Muscle of leg (tissue), 11 donors: ENCODE measurements around the gene GGN. TPM values are rescaled to one million over a fixed set of nuclear protein-coding genes. Genes with fewer than 3 reads are reported as not detected.
A peak's percentile ranks its signal among the peaks of the same experiment; 100 is the strongest.
"Not testable (repeated sequence)": the region's sequence is repeated elsewhere in the genome, so short reads cannot be mapped to it uniquely, and the experiment has no call there.

Experiments
- DNase-seq: peaks from one replicate; pipeline ENCODE4 v3.0.0; 2013
- H3K27ac ChIP-seq: one replicate; pipeline ENCODE4 v1.5.1; 2013; ENCODE audit warnings: mild to moderate bottlenecking, low read length, control low read depth
- H3K27me3 ChIP-seq: one replicate; pipeline ENCODE4 v1.6.1; 2013; ENCODE audit warnings: low read length; ENCODE audit not compliant: control insufficient read depth, insufficient read depth
- H3K36me3 ChIP-seq: one replicate; pipeline ENCODE4 v1.6.1; 2013; ENCODE audit warnings: low read length; ENCODE audit not compliant: control insufficient read depth, insufficient read depth
- H3K4me1 ChIP-seq: one replicate; pipeline ENCODE4 v1.6.1; 2013; ENCODE audit warnings: low read length; ENCODE audit not compliant: control insufficient read depth, insufficient read depth
- H3K4me3 ChIP-seq: one replicate; pipeline ENCODE4 v1.5.1; 2013; ENCODE audit warnings: low read length, control low read depth
- H3K9me3 ChIP-seq: replicated peaks from 2 replicates; pipeline ENCODE4 v1.6.1; 2013; ENCODE audit warnings: low read depth, low read length; ENCODE audit not compliant: control insufficient read depth
- WGBS: methylation state at CpG from one replicate; pipeline ENCODE4 v1.1.5; 2013; ENCODE audit warnings: missing lambda C conversion rate; ENCODE audit not compliant: insufficient coverage; 5-methylcytosine and 5-hydroxymethylcytosine counted together
- polyA plus RNA-seq, 8 donors: library from polyadenylated mRNA; unstranded; fragments of 120-200 nt; gene quantifications; one replicate each; pipeline versions ENCODE4 v1.2.1 to v1.2.3, GENCODE V29; 2013; ENCODE audit warnings: inconsistent platforms in 1 of 8, low replicate concordance in 1 of 8; ENCODE audit not compliant: insufficient read length in 8 of 8, insufficient read depth in 1 of 8
- total RNA-seq: library from RNA; stranded (reverse); fragments of 120-200 nt; gene quantifications from one replicate; pipeline ENCODE4 v1.2.4, GENCODE V29; 2013

Gene GGN
- total and polyA plus RNA-seq, 9 donors = 0.09 to 0.84 (median 0.34) TPM; not detected in 2

DNA sequence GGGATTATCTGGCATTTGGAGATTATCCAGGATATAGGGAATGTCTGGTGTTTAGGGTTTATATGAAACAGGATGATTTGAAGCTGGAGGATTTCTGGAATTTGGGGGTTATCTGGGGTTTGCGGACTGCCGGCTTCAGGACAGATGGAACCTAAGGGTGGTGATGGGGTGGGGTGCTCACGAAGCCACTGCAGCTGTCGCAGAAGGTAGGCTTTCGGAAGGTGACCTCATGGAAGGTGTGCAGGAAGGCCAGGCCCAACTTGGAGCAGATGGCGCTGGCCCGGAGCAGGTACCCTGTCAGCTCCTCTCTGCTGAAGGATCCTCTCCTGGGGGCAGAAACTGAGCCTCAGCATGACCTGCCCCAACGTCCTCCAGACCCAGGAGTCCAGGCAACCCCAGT, 24.7 kb upstream of the GGN start:
- DNase-seq = no peak
- H3K36me3 ChIP-seq = peaks cover 5% of the 10 kb centered on the region
- H3K4me3 ChIP-seq = no peak overlapping the region
- no peaks in the 10 kb centered on the region for H3K27me3 ChIP-seq
- no peaks in the 10 kb centered on the region for H3K9me3 ChIP-seq
- H3K4me1 ChIP-seq = peaks cover 20% of the 10 kb centered on the region
- 86% methylated on average over 7 of the region's 8 CpGs for WGBS
- H3K27ac ChIP-seq = peak overlapping the region; percentile 31

DNA sequence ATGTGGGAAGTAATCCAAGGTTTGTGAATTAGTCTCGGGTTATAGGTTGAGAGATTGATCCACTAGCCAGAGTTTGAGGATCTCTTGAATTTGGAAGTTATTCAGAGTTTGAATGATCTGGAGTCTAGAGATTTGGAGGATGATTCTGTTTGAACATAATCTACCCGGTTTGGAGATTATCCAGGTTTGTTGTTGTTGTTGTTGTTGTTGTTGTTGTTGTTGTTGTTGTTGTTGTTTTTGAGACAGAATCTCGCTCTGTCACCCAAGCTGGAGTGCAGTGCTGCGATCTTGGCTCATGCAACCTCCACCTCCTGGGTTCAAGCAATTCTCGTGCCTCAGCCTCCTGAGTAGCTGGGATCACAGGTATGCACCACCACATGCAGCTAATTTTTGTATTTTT, 24.1 kb upstream of the GGN start:
- DNase-seq, H3K27me3 ChIP-seq, H3K27ac ChIP-seq, H3K4me3 ChIP-seq, H3K9me3 ChIP-seq, H3K36me3 ChIP-seq: not testable (repeated sequence)
- 100% methylated on average over 2 of the region's 5 CpGs for WGBS
- H3K4me1 ChIP-seq = peaks cover 14% of the 10 kb centered on the region

DNA sequence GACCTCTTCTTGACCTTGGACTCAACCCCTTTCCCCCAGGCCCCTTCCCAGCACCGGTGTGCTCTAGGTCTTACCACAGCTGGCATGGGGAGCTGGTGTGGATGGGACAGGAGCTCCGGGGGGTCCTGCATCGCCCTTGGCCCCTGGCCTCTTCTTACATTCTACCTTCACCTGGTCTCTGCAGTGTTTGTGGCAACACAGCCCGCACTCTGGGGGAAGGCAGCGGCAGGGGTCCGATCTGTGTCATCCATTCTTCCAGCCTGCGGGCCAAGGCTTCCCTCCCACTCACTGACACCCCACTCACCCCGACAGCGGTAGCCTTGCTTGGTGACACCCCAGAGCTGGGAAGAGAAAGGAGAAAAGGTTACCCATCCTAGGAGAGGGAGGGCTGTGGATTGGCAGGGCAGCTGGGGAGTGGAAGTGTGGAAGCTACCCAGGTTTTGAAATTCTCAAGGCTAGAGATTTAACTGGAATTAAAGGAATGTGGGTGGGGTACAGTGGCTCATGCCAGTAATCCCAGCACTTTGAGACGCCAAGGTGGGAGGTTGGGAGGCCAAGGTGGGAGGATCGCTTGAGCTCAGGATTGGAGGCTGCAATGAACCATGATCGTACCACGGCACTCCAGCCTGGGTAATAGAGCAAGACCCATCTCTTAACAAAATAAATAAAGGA, 23.3 kb upstream of the GGN start:
- no peaks in the 10 kb centered on the region for H3K27me3 ChIP-seq
- no peaks in the 10 kb centered on the region for H3K9me3 ChIP-seq
- 71% methylated on average over 4 of the region's 13 CpGs for WGBS
- peaks cover 8% of the 10 kb centered on the region for H3K36me3 ChIP-seq
- no peak overlapping the region for H3K27ac ChIP-seq
- H3K4me3 ChIP-seq = no peak overlapping the region
- peaks cover 14% of the 10 kb centered on the region for H3K4me1 ChIP-seq
- no peak for DNase-seq

DNA sequence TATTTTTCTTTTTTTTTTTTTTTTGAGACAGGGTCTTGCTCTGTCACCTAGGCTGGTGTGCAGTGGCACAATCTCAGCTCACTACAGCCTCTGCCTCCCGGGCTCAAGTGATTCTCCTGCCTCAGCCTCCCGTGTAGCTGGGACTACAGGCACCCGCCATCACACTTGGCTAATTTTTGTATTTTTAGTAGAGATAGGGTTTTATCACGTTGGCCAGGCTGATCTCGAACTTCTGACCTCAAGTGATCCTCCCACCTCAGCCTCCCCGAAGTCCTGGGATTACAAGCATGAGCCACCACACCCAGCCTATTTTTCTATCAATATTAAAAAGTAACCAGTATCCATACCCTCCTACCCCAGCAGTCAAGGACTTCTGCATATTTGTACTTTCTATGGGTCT, 22.6 kb upstream of the GGN start:
- not testable (repeated sequence) for H3K9me3 ChIP-seq, H3K4me3 ChIP-seq, H3K27ac ChIP-seq, H3K27me3 ChIP-seq, DNase-seq
- peaks cover 14% of the 10 kb centered on the region for H3K4me1 ChIP-seq
- WGBS = 86% methylated on average over 1 of the region's 6 CpGs
- peaks cover 13% of the 10 kb centered on the region for H3K36me3 ChIP-seq

DNA sequence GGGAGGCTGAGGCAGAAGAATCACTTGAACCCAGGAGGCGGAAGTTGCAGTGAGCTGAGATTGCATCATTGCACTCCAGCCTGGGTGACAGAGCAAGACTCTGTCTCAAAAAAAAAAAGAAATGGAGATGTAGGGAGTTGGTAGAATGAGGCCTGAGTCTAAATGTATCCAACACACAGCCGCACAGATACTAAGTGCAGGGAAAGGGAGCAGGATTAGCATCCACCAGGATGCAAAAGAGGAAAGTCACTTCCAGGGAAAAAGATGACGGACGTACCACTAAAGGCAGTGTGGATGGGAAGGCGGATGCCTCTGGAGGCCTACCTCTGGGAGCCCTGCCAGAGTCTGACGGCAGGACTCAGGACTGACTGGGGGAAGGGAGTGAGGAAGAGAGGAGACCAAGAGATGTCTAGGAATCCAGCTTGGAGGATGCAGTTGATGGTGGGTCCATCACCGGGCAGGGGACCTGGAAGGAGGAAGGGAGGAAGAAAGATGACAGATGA, 21.8 kb upstream of the GGN start:
- Histone ChIP-seq H3K27me3 (no peaks in the 10 kb centered on the region), H3K4me1 (peaks cover 14% of the 10 kb centered on the region), H3K9me3 (no peaks in the 10 kb centered on the region), H3K4me3 (no peak overlapping the region), H3K36me3 (peaks cover 20% of the 10 kb centered on the region), H3K27ac (no peak overlapping the region)
- peak; percentile 88 for DNase-seq
- 30% methylated on average over 6 of the region's 7 CpGs for WGBS

DNA sequence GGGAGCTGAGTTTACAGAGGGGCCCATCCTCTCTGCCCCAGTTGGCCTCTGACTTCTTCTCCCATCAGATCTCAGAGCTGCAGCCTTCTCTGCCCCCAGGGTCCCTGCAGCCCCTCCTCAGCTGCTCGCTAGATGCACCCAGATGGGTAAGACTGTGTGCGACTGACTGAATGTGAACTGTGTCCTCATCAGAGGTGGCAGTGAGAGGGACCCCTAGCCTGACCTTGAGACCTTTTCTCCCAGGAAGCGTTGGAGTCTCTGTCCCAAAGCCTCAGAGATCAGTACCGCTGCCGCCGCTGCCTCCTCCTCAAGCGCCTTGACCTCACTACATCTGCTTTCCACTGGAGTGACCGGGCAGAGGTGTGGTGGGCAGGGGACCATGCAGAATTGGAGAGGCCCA, 17.4 kb upstream of the GGN start:
- WGBS = 88% methylated on average over 4 of the region's 8 CpGs
- Histone ChIP-seq H3K36me3 (peaks cover 22% of the 10 kb centered on the region), H3K27ac (no peak overlapping the region), H3K4me1 (peaks cover 12% of the 10 kb centered on the region), H3K4me3 (no peak overlapping the region), H3K9me3 (no peaks in the 10 kb centered on the region), H3K27me3 (no peaks in the 10 kb centered on the region)
- no peak for DNase-seq

DNA sequence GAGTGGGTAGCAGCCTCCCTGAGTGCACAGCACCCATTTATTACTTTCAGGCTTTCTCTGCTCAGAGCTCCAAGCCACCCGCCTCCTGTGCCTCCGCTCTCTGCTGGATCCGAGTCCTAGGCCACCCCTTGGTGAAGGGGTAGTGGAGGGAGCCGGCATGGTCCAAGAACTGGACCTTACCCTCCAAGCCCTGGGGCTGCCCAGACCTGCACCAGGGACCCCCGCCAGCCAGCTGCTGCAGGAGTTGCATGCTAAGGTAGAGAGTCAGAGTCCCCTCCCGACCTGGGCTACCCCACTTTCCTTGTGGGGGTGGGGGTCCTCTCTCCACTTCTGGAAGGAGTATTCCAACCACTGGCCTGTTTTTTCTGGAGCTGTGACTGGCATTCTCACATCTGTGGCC, 17.0 kb upstream of the GGN start:
- no peak overlapping the region for H3K27ac ChIP-seq
- H3K4me3 ChIP-seq = no peak overlapping the region
- peaks cover 9% of the 10 kb centered on the region for H3K4me1 ChIP-seq
- no peak for DNase-seq
- 100% methylated on average over 2 of the region's 6 CpGs for WGBS
- no peaks in the 10 kb centered on the region for H3K9me3 ChIP-seq
- peaks cover 22% of the 10 kb centered on the region for H3K36me3 ChIP-seq
- peaks cover 3% of the 10 kb centered on the region for H3K27me3 ChIP-seq

DNA sequence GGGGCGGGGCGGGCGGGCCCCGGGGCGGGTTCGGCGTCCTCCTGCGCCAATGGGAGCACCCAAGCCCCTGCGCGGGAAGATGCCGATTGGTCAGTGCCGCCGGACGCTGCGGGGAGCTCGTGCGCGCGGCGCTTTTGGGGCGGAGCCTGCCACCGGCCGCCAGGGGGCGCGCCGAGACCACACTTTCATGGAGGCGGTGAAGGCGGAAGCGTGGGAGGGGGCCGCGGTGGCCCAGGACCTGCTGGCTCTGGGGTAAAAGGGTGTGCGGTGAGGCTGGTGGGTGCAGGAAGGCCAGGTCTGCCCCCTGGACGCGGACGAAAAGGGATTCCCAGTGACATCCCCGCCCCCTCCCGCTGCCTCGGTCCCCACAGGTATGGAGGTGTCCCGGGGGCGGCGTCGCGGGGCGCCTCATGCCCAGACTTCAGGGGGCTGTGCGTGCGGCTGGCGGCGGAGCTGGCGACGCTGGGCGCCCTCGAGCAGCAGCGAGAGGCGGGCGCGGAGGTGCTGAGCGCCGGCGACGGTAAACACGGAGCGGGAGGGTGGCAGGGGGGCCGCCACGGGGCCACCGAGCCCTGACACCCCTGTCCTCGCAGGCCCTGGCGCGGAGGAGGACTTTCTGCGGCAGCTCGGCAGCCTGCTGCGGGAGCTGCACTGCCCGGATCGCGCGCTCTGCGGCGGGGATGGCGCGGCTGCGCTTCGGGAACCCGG, 15.3 kb upstream of the GGN start, which contains the start of gene FAM98C:
Gene FAM98C, plus strand, starts transcription at position 127 of the 708 bp plus-strand sequence. Its CDS starts 61 bp downstream, at position 188.
- Histone ChIP-seq H3K27me3 (peaks cover 18% of the 10 kb centered on the region), H3K4me3 (peak within 1 kb of the TSS; percentile 83), H3K36me3 (peaks cover 17% of the 10 kb centered on the region), H3K9me3 (no peaks in the 10 kb centered on the region), H3K4me1 (peaks cover 8% of the 10 kb centered on the region), H3K27ac (peak within 1 kb of the TSS; percentile 40)
- peak; percentile 99 for DNase-seq
- under 1% methylated on average over 82 of the region's 82 CpGs for WGBS

DNA sequence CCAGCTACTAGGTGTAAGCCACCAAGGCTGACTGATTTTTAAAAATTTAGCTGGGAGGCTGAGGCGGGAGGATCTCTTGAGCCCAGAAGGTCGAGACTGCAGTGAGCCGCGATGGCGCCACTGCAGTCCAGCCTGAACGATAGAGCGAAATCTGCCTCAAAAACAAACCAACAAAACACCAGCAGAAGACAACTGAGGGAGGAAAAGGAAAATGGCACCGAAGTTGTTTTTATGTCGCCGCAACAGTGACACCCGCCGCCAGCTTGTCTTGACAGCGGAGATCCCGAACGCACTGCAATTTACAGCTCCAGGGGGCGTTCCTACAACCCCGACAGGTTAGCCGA, 14.8 kb upstream of the GGN start:
- Histone ChIP-seq H3K4me1 (peaks cover 8% of the 10 kb centered on the region), H3K4me3 (peak overlapping the region; percentile 30), H3K9me3 (no peaks in the 10 kb centered on the region), H3K27me3 (peaks cover 23% of the 10 kb centered on the region), H3K27ac (no peak overlapping the region), H3K36me3 (peaks cover 17% of the 10 kb centered on the region)
- no peak for DNase-seq
- WGBS = 0% methylated on average over 11 of the region's 18 CpGs

DNA sequence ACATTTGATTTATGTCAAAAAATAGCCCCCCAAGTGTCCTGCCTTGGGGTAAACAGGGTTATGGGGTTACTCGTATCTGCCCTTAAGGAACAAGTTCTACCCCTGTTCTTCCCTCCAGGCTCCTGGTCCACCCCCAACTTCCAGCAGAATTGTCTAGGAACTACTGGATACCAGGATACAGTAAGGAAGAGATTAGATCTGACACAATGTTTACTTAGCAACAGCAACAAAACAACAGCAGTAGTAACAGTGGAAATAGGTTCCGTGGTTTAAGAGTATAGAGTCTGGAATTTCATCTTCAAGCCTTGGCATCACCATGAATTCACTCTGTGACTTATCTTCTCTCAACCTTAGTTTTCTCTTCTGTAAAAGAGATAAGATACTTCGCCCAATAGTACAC, 13.3 kb upstream of the GGN start:
- no CpG with 5 or more reads among the region's 3 CpGs for WGBS
- peaks cover 14% of the 10 kb centered on the region for H3K36me3 ChIP-seq
- H3K4me3 ChIP-seq = no peak overlapping the region
- H3K9me3 ChIP-seq = no peaks in the 10 kb centered on the region
- peaks cover 37% of the 10 kb centered on the region for H3K27me3 ChIP-seq
- H3K27ac ChIP-seq = no peak overlapping the region
- no peak for DNase-seq
- peaks cover 8% of the 10 kb centered on the region for H3K4me1 ChIP-seq
